GM18870 (cell line): ENCODE data around the gene PIP4K2A.

ENCODE experiments used
- ATAC-seq: cut with Tn5 transposase; IDR thresholded peaks from one replicate; pipeline ENCODE4 v1.9.1; 2021; ENCODE audit warnings: moderate library complexity; ENCODE audit not compliant: unreplicated experiment

Gene PIP4K2A

GRCh38 chr10:22643775-22644174, 70.6 kb downstream of the PIP4K2A start:
- ATAC-seq = no peak

- ATAC-seq = no peak
Measured at GRCh38 chr10:22643116-22643515, 71.3 kb downstream of the PIP4K2A start.

GRCh38 chr10:22641743-22642142, 72.6 kb downstream of the PIP4K2A start:
- ATAC-seq = no peak

GRCh38 chr10:22640359-22640758, 74.0 kb downstream of the PIP4K2A start:
- ATAC-seq = no peak

- ATAC-seq = no peak
Measured at GRCh38 chr10:22638863-22639262, 75.5 kb downstream of the PIP4K2A start.

- no peak for ATAC-seq
Measured at GRCh38 chr10:22637491-22637890, 76.9 kb downstream of the PIP4K2A start.

GRCh38 chr10:22635650-22636049, 78.7 kb downstream of the PIP4K2A start:
- no peak for ATAC-seq

- ATAC-seq = no peak
Measured at GRCh38 chr10:22634606-22635459, 79.5 kb downstream of the PIP4K2A start.

- ATAC-seq = no peak
Measured at GRCh38 chr10:22634093-22634492, 80.3 kb downstream of the PIP4K2A start.

- no peak for ATAC-seq
Measured at GRCh38 chr10:22633528-22633927, 80.8 kb downstream of the PIP4K2A start.

GRCh38 chr10:22633106-22633505, 81.3 kb downstream of the PIP4K2A start:
- no peak for ATAC-seq

GRCh38 chr10:22631646-22632278, 82.6 kb downstream of the PIP4K2A start:
- ATAC-seq = no peak

GRCh38 chr10:22631185-22631584, 83.2 kb downstream of the PIP4K2A start:
- no peak for ATAC-seq

GRCh38 chr10:22630234-22631174, 83.9 kb downstream of the PIP4K2A start:
- peak; percentile 91 for ATAC-seq

GRCh38 chr10:22629852-22630233, 84.5 kb downstream of the PIP4K2A start:
- ATAC-seq = peak; percentile 34

- ATAC-seq = no peak
Measured at GRCh38 chr10:22629126-22629525, 85.3 kb downstream of the PIP4K2A start.

- ATAC-seq = no peak
Measured at GRCh38 chr10:22628309-22628708, 86.1 kb downstream of the PIP4K2A start.

GRCh38 chr10:22626784-22627183, 87.6 kb downstream of the PIP4K2A start:
- ATAC-seq = no peak

GRCh38 chr10:22625516-22626290, 88.7 kb downstream of the PIP4K2A start:
- no peak for ATAC-seq

GRCh38 chr10:22624287-22624738, 90.1 kb downstream of the PIP4K2A start:
- no peak for ATAC-seq
